DMS79 (cell line): ENCODE measurements around the gene HOXB13.

ENCODE experiments used
- DNase-seq: peaks from one replicate; lab custom pipeline; 2025; lab: John Stamatoyannopoulos, UW

The HOXB13 gene

DNA sequence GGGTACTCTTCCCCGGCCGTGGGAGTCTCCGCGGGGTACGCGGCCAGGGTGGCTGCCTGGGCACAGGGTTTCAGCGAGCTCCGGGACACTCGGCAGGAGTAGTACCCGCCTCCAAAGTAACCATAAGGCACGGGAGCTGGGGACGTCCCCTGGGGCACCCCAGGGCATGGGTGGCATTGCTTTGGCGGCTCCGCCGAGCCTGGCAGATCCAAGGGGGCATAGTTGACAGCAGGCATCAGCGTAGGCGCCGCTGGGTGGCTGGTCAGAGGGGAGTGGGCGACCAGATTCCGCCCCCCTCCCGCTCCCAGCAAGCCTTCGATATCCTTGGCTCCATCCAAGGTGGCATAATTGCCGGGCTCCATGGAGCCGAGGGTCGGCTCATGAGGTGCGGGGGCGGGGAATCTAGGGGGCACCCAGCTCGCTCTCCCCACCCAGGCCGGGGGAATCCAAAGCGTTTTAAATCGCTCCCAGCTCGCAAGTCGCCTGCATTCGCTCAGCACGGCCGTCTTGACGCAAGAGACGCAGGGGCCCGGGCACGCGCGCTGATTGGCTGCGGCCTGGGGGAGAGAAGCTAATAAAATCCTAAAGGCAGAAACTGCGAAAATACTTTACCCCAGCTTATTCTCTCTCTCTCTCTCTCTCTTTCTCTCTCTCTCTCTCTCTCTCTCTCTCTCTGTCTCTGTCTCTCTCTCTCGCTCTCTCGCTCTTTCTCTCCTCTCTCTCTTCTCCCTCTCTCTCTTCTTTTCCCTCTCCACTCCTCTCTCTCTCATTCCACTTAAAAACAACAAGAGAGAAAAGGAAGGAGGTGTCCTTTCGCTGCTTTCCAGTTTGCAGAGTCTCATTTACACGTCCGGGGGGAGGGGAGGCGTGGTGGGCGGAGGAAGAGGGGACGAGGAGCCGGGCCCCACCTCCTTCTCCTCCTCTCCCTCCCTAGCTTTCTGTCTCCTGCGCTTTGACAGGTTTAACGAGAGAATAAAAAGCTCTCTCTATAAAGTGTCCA, at the start of gene HOXB13:
TSS of gene HOXB13 (minus strand) at position 519 of the 1,000 bp plus-strand sequence. CDS start at position 362, 157 bp downstream.
- peak; percentile 35 for DNase-seq

GRCh38 chr17:48776602-48777001, 48.1 kb upstream of the HOXB13 start:
- no peak for DNase-seq

DNA sequence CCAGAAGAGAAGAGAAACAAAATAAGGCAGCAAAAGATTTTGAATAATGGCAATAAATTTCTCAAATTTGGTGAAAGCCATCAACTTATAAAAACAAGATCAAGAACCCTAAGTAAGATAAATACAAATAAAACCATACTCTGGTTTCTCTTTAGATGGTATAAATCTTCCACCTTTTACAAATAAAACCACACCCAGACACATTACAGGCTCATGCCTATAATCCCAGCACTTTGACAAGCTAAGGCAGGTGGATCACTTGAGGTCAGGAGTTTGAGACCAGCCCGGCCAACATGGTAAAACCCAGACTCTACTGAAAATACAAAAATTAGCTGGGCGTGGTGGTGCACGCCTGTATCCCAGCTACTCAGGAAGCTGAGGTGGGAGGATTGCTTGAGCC, 44.7 kb upstream of the HOXB13 start:
- no peak for DNase-seq

- DNase-seq: no peak
Observed at GRCh38 chr17:48770954-48771353, 42.4 kb upstream of the HOXB13 start.

- DNase-seq: no peak
Observed at GRCh38 chr17:48769009-48769675, 40.6 kb upstream of the HOXB13 start.

GRCh38 chr17:48767263-48767774, 38.8 kb upstream of the HOXB13 start:
- no peak for DNase-seq

GRCh38 chr17:48761114-48761513, 32.6 kb upstream of the HOXB13 start:
- DNase-seq: no peak

DNA sequence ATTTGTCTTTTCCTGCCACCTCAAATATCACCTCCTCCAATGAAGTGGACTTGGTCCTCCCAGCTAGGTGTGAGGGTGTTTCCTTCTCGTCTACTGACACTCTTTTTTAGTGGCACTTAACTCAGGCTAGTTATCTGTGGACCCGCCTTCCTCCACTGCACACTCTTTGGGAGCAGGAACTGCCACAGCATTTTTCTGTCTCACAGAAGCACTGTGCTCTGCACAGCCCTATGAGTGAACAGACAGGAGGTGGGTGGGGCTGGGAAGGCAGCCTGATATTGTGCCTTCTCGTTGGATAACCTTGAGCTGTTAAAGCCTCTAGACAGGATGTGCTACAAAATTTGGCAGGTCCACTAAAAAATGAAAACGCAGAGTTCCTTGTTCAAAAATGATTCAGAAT, 31.9 kb upstream of the HOXB13 start:
- DNase-seq: no peak

GRCh38 chr17:48759288-48759687, 30.7 kb upstream of the HOXB13 start:
- no peak for DNase-seq

DNA sequence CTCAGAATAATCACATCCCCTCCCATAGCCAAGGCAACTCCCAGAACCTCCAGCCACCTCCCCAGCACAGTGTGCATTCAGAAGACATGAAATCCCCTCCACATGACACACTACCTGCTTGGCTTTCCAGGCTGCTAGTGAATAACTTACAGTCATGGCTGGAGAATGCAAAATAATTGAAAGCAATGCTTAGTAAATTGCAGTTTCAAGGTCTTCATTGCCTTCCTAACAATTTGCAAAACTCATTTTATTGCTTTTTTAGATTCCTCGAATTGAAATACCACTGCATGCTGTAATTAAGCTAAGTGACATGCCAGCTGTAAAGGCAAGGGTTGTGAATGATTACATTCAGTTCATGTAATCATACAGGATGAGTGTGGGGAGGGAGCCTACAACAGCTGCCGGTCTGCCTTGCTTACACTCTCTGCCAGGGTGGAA, 29.0 kb upstream of the HOXB13 start:
- DNase-seq: no peak

GRCh38 chr17:48756830-48757251, 28.3 kb upstream of the HOXB13 start:
- no peak for DNase-seq

GRCh38 chr17:48755356-48755755, 26.8 kb upstream of the HOXB13 start:
- DNase-seq: no peak

GRCh38 chr17:48754500-48755261, 26.1 kb upstream of the HOXB13 start:
- DNase-seq: no peak

DNA sequence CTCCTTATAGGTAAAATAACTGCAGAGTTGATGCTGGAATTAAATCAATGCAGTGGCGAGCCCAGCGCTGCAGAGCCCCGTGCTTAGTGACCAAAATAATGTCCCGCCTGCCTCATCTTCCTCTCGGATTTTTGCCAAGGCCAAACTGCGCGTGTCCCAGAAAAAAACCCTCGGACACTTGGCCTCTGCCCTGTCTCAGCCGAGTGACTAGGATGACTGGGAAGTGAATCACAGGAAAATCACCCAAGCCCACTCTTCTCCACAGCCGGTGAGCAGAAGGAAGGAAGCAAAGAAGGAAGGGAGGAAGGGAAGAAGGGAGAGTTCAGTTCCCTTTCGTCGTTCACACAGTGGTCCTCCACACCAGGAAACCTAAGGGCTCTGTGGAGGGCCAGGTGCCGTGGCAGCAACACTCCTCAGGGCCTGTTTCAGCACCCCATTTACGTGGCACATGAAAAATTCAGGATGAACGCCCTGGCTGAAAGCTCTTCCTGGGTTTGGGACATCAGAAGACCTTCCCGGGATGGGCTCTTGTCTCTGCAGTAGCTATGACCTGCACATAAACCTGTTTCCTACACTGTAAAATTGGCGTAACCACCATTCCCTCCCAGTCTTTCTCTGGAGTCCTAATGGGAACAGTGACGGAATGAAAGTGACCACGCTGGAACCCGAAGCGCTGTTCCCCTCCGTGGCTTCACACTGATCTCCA, 25.4 kb upstream of the HOXB13 start:
- no peak for DNase-seq

DNA sequence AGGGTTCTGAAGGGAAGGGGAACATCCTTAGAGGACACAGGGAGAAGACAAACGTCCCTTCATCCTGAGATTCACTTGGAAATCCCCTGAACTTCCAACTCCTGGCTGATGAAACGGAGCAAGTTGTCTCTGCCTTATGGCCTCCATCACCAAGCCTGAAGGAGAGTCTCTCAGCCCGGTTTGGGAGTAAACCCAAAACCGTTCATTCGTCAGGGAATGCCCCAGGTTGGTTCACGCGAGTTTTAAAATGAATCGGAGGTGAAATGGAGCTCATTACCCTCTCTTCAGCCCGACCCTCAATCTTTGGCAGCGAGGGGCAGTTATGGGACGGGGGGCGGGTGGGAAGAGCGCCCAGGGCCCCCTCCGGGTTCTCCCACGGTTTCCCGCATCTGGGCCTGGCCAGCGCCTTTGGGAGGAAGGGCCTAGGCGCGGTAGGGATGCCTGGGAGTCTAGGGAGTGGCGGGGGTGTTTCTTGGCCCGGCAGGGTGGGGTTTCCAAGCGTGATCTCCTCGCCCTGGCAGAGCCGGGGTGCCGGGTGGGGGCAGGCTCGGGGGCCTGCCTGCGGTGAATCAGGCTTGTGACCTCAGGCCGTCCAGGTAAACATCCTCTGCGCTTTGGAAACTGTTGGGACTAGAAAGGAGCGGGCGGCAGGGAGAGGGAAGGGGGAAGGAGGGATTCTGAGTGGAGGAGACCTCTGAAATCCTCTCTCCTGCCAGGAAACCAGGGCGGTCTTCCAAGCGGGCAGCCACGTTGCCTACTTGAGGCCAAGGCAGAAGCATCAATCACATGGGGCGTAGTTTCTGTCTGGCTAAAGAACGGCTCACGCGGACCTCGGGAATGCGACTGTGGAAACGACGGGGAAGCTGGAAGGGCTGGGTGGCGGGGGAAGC, 24.1 kb upstream of the HOXB13 start:
- no peak for DNase-seq

GRCh38 chr17:48751733-48752398, 23.3 kb upstream of the HOXB13 start:
- DNase-seq: no peak

DNA sequence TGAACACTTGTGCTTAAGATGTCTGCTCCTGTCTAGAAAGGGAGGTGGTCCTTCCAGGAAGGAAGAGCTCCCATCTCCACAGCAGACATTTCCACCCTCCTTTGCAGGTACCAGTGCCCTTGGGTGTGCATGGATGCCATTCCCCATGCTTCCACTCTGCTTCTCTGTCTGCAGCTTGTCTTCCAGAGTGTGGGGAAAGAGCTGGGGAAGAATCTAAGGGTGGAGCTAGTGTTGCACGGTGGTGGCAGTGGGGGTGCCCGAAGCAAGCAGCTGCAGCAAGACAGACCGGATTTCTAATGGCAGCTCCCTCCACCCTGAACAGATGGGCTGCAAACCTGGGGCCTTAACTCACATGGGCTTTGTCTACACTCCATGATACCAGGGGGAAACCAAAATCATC, 22.6 kb upstream of the HOXB13 start:
- DNase-seq: no peak

- DNase-seq: no peak
Observed at GRCh38 chr17:48749621-48750553, 21.3 kb upstream of the HOXB13 start.
